HG03025 (cell line): ENCODE data around the gene RGS6.
"Not testable (repeated sequence)": the region's sequence is repeated elsewhere in the genome, so short reads cannot be mapped to it uniquely, and the experiment has no call there.

Experiments
- ATAC-seq: cut with Tn5 transposase; IDR thresholded peaks from one replicate; pipeline ENCODE4 v1.9.1; 2021; ENCODE audit warnings: mild to moderate bottlenecking, moderate library complexity; ENCODE audit not compliant: unreplicated experiment, low FRiP score

Gene RGS6

GRCh38 chr14:72477578-72477977 lies 545.3 kb downstream of the RGS6 start:
- not testable (repeated sequence) for ATAC-seq

- no peak for ATAC-seq
Measured at GRCh38 chr14:72478471-72478893, 546.3 kb downstream of the RGS6 start.

- no peak for ATAC-seq
Measured at GRCh38 chr14:72479461-72479931, 547.3 kb downstream of the RGS6 start.

GRCh38 chr14:72480464-72481243 lies 548.4 kb downstream of the RGS6 start:
- no peak for ATAC-seq

GRCh38 chr14:72483311-72483710 lies 551.1 kb downstream of the RGS6 start:
- ATAC-seq: no peak

- ATAC-seq: no peak
Measured at GRCh38 chr14:72485695-72486094, 553.5 kb downstream of the RGS6 start.

- no peak for ATAC-seq
Measured at GRCh38 chr14:72488514-72488913, 556.3 kb downstream of the RGS6 start.

- no peak for ATAC-seq
Measured at GRCh38 chr14:72492196-72492595, 560.0 kb downstream of the RGS6 start.

- no peak for ATAC-seq
Measured at GRCh38 chr14:72495668-72496067, 563.4 kb downstream of the RGS6 start.

GRCh38 chr14:72498646-72499045 lies 566.4 kb downstream of the RGS6 start:
- no peak for ATAC-seq

GRCh38 chr14:72499746-72500145 lies 567.5 kb downstream of the RGS6 start:
- no peak for ATAC-seq

- no peak for ATAC-seq
Measured at GRCh38 chr14:72500234-72500838, 568.1 kb downstream of the RGS6 start.

GRCh38 chr14:72501439-72501838 lies 569.2 kb downstream of the RGS6 start:
- no peak for ATAC-seq

- ATAC-seq: no peak
Measured at GRCh38 chr14:72503271-72503670, 571.0 kb downstream of the RGS6 start.

GRCh38 chr14:72503696-72504368 lies 571.6 kb downstream of the RGS6 start:
- no peak for ATAC-seq

GRCh38 chr14:72510566-72510965 lies 578.3 kb downstream of the RGS6 start:
- ATAC-seq: no peak

- no peak for ATAC-seq
Measured at GRCh38 chr14:72512281-72512680, 580.1 kb downstream of the RGS6 start.

- ATAC-seq: no peak
Measured at GRCh38 chr14:72512925-72513324, 580.7 kb downstream of the RGS6 start.

GRCh38 chr14:72513346-72513745 lies 581.1 kb downstream of the RGS6 start:
- ATAC-seq: no peak

GRCh38 chr14:72513965-72514659 lies 581.9 kb downstream of the RGS6 start:
- no peak for ATAC-seq

GRCh38 chr14:72514660-72515025 lies 582.4 kb downstream of the RGS6 start:
- no peak for ATAC-seq
